ENCODE data around the gene ZNF141. TPM values are rescaled to one million over a fixed set of nuclear protein-coding genes. Genes with fewer than 3 reads are reported as not detected.

ZNF141 gene
- total RNA-seq, 1 experiment from 2014 or later: not detected

GRCh38 chr4:385934-386707 lies 48.5 kb downstream of the ZNF141 start:
- no peak for DNase-seq (ENCODE audit: low spot score)

- no peak for DNase-seq (ENCODE audit: low spot score)
These were observed 49.1 kb downstream of the ZNF141 start for GRCh38 chr4:386708-387105.

GRCh38 chr4:404006-404405 lies 66.4 kb downstream of the ZNF141 start:
- DNase-seq (ENCODE audit: low spot score): no peak

- peak; percentile 77 for DNase-seq (ENCODE audit: low spot score)
These were observed 70.7 kb downstream of the ZNF141 start for GRCh38 chr4:408321-408720.

- DNase-seq (ENCODE audit: low spot score): no peak
These were observed 85.0 kb downstream of the ZNF141 start for GRCh38 chr4:422587-422986.

Other genes starting within 250 kb of the ZNF141 start
- gene ZNF718, start 213.3 kb upstream of the ZNF141 start, total RNA-seq (2014; rRNA removed; shearing (Covaris generic)): not detected in 2 replicates
- not detected in 2 replicates for gene ZNF732, start 32.3 kb upstream of the ZNF141 start, total RNA-seq (2014; rRNA removed; shearing (Covaris generic))
- gene ZNF721, start 161.3 kb downstream of the ZNF141 start, total RNA-seq (2014; rRNA removed; shearing (Covaris generic)): 11.9 and 18.5 TPM in 2 replicates
- gene PIGG, start 161.4 kb downstream of the ZNF141 start, total RNA-seq (2014; rRNA removed; shearing (Covaris generic)): 28.3 and 35.4 TPM in 2 replicates
- not detected in 2 replicates for gene TMEM271, start 238.5 kb downstream of the ZNF141 start, total RNA-seq (2014; rRNA removed; shearing (Covaris generic))